Spleen (tissue), 7 donors: ENCODE results near the gene MYO1D.

Experiments
- POLR2A ChIP-seq, 3 donors: fragments of 450-650 bp; IDR thresholded peaks; one replicate each; pipeline ENCODE4 v1.5.1; 2017; ENCODE audit warnings: antibody characterized with exemption in 3 of 3, mild to moderate bottlenecking in 1 of 3
- TF ChIP-seq, protein P1 (sequence below), 11 experiments: fragments of 200-600 bp in 7 of 11; fragments of 450-650 bp in 4 of 11; sonication (generic) in 4 of 11; IDR thresholded peaks in 8 of 11; conservative IDR thresholded peaks in 3 of 11; 1 replicate in 7 of 11; 2 replicates in 4 of 11; pipeline versions ENCODE4 v1.4.0 to v1.8.0; 2016 to 2021; ENCODE audit warnings: antibody characterized with exemption in 11 of 11, inconsistent platforms in 4 of 11, mild to moderate bottlenecking in 1 of 11
- donor health status: DM: no; HTN: no; CAD: no; lungs with moderate emphysema.
- donor health status: DM: no; HTN: no; CAD: no.
- donor health status: DM: no; HTN: no; CAD: no.

DNA sequence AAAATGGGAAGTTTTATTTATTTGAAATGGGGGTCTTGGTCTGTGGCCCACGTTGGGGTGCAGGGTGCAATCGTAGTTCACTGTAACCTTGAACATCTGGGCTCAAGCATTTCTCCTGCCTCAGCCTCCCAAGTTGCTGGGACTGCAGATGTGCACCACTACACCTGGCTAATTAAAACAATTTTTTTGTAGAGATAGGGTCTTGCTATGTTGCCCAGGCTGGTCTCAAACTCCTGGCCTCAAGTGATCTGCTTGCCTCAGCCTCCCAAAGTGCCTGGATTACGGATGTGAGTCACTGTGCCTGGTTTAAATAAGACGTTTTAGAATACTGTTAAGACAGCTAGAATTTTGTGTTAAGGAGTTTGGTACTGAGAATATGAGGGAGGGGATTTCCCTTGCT lies 416.9 kb downstream of the MYO1D start:
- TF ChIP-seq POLR2A (IDR thresholded peaks at IDR 0.05), result no peak
- TF ChIP-seq, protein P1, sequence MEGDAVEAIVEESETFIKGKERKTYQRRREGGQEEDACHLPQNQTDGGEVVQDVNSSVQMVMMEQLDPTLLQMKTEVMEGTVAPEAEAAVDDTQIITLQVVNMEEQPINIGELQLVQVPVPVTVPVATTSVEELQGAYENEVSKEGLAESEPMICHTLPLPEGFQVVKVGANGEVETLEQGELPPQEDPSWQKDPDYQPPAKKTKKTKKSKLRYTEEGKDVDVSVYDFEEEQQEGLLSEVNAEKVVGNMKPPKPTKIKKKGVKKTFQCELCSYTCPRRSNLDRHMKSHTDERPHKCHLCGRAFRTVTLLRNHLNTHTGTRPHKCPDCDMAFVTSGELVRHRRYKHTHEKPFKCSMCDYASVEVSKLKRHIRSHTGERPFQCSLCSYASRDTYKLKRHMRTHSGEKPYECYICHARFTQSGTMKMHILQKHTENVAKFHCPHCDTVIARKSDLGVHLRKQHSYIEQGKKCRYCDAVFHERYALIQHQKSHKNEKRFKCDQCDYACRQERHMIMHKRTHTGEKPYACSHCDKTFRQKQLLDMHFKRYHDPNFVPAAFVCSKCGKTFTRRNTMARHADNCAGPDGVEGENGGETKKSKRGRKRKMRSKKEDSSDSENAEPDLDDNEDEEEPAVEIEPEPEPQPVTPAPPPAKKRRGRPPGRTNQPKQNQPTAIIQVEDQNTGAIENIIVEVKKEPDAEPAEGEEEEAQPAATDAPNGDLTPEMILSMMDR (IDR thresholded peaks at IDR 0.05 in 8 of 11, conservative IDR thresholded peaks at IDR 0.05 in 3 of 11), result no peak
